GM21576 (cell line): ENCODE results near the gene PRKCA.
"Not testable (repeated sequence)": the region's sequence is repeated elsewhere in the genome, so short reads cannot be mapped to it uniquely, and the experiment has no call there.

ENCODE experiments used
- ATAC-seq: cut with Tn5 transposase; IDR thresholded peaks from one replicate; pipeline ENCODE4 v1.9.1; 2021; ENCODE audit warnings: mild to moderate bottlenecking, moderate library complexity; ENCODE audit not compliant: unreplicated experiment

PRKCA gene

GRCh38 chr17:66432411-66432957, 130.1 kb downstream of the PRKCA start:
- ATAC-seq = no peak

- no peak for ATAC-seq
Measured at GRCh38 chr17:66432996-66433551, 130.7 kb downstream of the PRKCA start.

DNA sequence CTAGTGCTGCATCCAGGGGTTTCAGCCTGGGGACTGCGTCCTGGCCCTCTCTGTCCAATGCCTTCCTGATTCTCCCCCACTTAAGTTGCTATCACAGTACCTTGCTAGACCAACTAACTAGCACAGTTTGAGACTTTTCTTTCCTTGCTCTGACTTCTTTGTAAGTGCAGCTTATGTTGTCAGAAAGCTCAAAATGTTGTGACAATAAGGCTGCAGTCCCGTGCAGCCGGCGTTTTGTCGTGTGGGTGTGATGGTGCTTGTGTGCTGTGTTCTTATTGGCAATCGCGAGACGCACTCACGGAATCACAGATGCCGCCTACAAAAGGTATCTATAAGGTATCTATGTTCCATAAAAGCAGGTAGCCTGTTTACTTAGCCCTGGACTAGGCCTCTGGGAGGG, 132.8 kb downstream of the PRKCA start:
- ATAC-seq = no peak

- ATAC-seq = no peak
Measured at GRCh38 chr17:66436631-66437030, 134.2 kb downstream of the PRKCA start.

DNA sequence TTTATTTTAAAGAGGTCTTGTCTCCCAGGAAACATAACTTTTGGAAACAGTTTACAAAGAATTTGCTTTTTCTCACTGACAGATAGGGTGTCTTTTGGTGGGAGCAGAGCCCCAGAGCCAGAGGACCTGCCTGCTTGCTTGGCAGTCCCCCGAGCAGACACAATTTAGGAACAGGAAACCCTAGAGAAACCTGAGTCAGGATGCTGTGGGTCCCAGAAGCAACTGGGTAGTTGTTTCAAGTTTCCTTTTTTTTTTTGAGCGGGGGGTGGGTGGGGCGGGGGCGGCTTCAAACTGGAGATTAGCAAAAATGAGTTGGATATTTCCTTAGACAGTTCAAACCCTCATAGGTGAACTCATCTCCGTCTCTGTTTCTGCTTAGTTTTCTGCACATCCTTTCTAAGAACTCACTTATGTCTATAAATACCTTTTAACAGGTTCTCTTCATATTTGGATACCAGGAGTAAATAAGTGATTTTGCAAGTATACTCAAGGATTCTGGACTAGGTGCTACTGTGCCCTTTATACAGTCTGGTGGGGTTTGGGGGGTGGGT, 135.1 kb downstream of the PRKCA start:
- no peak for ATAC-seq

DNA sequence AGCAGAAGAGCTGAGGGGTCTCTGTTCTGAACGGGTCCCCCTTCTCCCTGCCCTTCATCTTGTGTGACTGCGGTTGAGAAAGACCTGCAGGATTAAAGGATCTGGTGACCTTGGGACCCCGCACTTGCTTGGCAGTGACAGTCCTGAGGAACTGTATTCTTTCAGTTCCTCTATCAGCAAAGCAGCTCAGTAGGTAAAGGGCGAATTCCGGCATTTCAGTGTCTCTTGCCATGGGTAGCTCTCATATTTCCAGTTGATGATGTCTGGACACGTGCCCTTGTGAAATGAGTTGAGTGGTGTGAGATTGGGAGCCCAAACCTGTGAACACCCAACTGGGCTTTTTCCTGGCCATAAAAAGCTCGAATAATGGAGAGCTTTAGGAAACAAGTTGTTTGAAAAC, 135.7 kb downstream of the PRKCA start:
- no peak for ATAC-seq

- ATAC-seq = peak; percentile 90
Measured at GRCh38 chr17:66441101-66441661, 138.8 kb downstream of the PRKCA start.

- ATAC-seq = no peak
Measured at GRCh38 chr17:66443166-66443565, 140.8 kb downstream of the PRKCA start.

DNA sequence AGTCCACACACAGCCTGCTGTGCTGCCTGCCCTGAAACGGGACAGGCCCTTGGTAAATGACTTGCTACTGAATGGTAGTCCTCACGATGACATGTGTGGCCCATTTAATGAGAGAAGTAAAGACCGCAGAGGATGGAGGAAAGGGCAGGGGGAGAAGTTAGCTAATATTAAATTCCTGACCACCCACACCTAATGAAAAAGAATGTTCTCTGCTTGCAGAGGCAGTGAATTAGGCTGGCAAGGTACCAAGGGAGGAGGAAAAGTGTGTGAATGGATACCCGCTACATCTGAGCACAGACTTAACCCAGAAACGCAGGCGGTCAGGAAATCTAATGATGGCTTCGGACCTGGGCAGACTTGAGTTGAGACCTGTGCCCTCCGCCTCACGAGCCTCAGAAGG, 141.2 kb downstream of the PRKCA start:
- ATAC-seq = no peak

DNA sequence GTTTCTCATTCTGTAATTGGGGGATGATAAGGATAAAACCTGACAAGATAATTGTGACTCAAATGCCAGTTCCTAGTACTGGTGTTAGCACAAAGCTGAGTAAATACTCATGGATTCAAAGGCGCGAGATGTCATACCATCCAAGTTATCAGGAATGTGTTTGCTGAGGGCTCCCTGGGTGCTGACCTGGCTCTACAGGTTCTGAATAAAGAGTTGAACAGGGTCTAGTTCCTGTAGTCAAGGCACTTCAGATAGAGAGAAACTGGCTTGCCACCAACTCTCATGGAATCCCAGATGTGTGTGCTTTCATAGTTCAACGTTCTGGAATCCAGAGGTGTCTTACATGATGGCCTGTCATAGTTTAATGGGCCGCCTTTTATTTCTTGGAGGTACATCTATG, 141.6 kb downstream of the PRKCA start:
- no peak for ATAC-seq

DNA sequence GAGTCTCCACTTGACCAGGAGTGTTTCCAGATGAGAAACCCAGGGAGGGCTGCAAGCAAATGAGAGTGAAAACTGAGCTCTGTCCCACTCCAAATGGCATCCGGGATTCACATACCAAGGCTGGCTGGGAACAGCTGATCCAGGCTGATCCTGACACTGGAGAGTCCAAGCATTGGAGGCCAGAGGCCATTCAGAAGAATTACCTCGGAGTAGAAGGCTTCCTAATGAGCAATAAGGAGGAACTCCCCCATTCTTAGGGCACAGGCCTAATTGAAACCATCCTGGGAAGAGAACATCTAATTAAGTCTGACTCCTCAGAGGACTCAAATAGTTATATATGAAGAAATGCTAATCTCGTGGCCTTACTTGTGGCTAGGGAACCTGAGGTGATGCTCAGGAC, 142.8 kb downstream of the PRKCA start:
- no peak for ATAC-seq

DNA sequence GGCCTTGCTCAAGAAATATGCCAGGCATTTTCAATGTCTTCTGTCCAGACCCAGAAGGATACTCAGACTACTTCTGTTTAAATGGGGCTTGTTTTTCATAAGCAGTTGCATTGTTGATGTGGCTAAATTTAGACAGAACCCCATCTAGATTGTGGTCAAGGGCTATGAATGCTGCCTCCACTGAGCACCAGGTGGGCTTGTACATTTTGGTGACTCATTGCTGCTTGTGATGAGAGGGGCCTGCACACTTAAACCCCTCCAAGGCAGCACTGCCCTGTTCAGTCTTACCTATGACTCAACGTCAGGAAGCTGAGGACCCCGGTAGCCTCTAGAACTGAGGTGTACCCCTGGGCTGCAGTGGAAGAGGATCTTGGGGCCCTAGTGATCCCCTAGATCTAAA, 144.0 kb downstream of the PRKCA start:
- no peak for ATAC-seq

DNA sequence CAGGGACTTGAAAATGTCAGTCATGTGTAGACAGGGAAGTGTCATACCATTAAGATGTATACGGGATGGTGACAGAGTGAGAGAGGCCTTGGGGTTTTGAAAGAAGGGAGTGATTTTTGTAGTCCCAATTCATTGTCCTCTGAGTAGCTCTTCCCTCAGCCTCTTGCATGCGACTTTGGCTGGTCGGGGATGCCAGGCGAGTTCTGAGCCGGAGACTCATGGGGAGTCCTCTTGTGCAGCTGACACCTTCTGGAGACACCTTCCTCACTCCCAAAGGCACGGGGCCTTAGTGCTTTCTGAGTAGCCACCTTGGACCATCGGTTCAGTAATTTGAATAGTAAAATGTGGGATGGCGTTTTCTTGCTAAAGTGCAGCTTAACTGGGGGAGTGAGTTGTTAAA, 144.7 kb downstream of the PRKCA start:
- ATAC-seq = no peak

- ATAC-seq = no peak
Measured at GRCh38 chr17:66448026-66448639, 145.7 kb downstream of the PRKCA start.

GRCh38 chr17:66449418-66449977, 147.1 kb downstream of the PRKCA start:
- no peak for ATAC-seq

DNA sequence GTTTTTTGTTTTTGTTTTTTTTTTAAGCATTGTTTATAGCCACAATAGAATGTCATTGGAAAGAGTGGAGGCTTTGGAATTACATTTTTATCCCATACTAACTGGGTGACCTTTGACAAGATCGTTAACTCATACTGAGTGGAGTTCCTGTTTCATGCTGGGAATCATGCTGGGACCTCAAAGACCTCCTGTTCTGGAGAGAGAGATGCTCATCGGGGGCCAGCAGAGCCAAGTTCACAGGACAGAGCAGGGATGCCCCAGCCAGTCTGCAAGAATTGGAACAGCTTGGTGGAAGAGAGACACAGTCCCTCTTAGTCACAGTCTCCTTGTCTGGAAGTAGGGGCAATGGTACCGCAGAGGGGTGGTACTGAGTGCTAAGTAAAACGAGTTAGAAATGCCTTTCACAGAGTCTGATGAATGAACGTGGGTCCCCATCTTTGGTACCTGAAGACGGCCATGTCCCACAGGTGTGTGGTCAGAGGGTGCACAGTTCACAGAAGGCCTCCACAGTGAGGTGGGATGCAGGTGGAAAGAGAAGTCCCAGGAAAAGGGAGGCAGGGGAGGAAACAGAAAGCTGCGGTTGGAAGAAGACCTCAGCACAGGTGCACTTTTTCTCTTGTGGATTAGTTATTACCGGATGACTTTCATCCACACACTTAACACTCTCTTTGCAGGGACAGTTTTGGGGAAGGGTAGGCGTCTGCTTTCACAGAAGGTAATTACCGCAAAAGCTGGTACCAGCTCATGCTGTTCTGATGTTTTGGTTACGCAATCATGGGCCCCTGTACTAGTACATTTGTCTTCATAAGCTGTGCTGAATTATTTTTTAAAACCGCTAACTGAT, 147.8 kb downstream of the PRKCA start:
- no peak for ATAC-seq

DNA sequence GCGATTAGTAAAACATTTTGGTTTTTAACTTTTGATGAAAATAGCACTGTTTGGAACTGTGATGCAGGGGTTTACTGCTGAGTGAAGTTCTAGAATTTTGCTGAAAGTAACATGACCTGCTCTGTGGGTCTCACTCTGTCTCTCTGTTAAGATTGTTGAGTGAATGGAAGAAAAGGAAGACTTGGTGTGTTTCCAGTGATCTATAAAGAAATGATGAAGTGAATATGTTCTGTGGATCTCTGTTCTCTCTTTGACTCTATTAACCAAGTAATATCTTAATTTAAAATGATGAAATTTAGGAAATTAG, 148.4 kb downstream of the PRKCA start:
- ATAC-seq = no peak

DNA sequence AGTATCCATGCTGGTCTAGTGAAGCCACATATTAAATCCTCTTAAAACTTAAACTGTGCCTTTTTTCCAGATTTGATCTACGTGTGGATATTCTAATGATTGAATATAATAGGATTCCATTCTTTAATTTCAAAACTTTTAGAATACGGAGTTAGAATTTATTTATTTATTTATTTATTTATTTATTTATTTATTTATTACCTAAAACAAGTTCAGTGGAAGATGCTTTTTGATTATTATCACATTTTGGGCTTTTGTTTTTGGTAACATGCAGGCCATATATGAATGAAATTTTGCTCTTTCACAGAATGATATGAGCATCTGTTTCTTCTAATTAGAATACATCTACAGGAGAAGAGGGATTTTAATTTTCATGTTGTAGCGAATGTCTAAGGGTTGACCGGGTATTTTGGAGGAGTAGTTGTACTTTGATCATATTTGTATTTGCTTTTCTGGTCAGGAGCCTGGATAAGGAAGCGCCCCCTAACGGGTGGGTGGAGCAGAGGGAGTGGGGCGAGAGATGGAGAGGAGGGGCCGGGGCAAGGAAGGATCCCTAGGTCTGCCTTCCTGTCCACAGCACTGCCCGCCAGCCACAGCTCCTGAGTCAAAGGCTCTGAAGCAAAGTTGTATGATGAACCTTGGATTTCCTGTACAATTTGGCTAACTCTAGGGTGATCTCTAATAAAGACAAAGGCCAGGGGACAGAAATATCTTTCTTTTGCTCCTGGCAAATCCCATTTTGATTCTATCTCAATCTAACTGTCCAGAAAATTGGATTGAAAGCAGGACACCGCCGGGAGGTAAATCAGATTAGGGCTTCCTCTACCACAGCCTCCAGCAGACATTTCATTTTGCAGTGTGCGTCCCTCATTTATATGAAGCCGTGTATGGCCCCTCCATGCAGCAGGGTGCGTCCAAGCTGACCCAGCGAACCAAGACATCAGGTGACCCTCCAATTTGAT, 149.1 kb downstream of the PRKCA start:
- no peak for ATAC-seq

- ATAC-seq = no peak
Measured at GRCh38 chr17:66455060-66455459, 152.6 kb downstream of the PRKCA start.

- ATAC-seq = not testable (repeated sequence)
Measured at GRCh38 chr17:66457499-66457898, 155.1 kb downstream of the PRKCA start.
